ENCODE results near the gene UBE2G1. TPM values are rescaled to one million over a fixed set of nuclear protein-coding genes. Genes with fewer than 3 reads are reported as not detected.

UBE2G1 gene
- total RNA-seq, 3 donors from 2014 or later (not counting 1 experiment from before 2014, with no cell fraction given), result 58.2 to 76.4 (median 64.7) TPM

DNA sequence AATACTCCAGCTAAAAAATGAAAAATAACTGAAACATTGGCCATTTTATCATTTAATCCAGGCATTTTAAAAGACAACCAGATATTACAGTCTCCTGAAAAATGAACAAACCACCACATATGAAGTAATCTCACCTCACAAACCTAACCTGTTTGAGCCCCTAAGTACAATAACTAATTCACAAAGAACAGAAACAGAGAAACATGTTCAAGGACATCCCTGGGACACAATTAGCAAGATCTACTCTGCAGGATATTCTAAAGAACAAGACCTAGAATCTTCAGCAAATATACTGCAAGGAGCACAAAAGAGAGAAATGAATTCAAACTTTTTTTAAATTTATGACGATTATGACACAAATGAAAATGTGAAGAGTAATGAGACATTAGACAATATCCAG is 51.9 kb downstream of the UBE2G1 start:
- H3K27me3 Mint-ChIP-seq (ENCODE audit: low read depth in 2 of 2), result no peaks in the 10 kb centered on the region
- ATAC-seq (no peak), DNase-seq (no peak)
- intact Hi-C loops (cut with micrococcal nuclease), result no loop called here
- H3K36me3 Mint-ChIP-seq, result no peaks in the 10 kb centered on the region
- WGBS (ENCODE audit: insufficient coverage), result no CpG with 5 or more reads among the region's 1 CpG
- H3K27ac Mint-ChIP-seq, result no peak overlapping the region
- TF ChIP-seq CTCF (IDR thresholded peaks at IDR 0.05), result no peak
- no peaks in the 10 kb centered on the region for H3K9me3 ChIP-seq (ENCODE audit: control insufficient read depth, insufficient read depth, low read length)
- H3K9me3 Mint-ChIP-seq, result no peaks in the 10 kb centered on the region
- no peaks in the 10 kb centered on the region for H3K4me1 ChIP-seq (ENCODE audit: control insufficient read depth, insufficient read depth, low read length)
- no peak overlapping the region for H3K4me3 ChIP-seq (ENCODE audit: low read length)
- H3K27ac ChIP-seq (ENCODE audit: low read length), result no peak overlapping the region
- H3K36me3 ChIP-seq (ENCODE audit: control insufficient read depth, insufficient read depth, low read length), result no peaks in the 10 kb centered on the region
- H3K4me3 Mint-ChIP-seq, result no peak overlapping the region
- no peaks in the 10 kb centered on the region for H3K27me3 ChIP-seq (ENCODE audit: control insufficient read depth, insufficient read depth, low read length)
- H3K4me1 Mint-ChIP-seq, result peaks cover 67 to 79% of the 10 kb centered on the region in 2 donors

GRCh38 chr17:4314179-4314578 is 52.3 kb downstream of the UBE2G1 start:
- no peak for TF ChIP-seq CTCF (IDR thresholded peaks at IDR 0.05)
- peak overlapping the region; percentile 26 to 39 for H3K27ac Mint-ChIP-seq
- 100% methylated on average over 2 of the region's 3 CpGs for WGBS (ENCODE audit: insufficient coverage)
- Histone ChIP-seq H3K27ac (ENCODE audit: low read length) (no peak overlapping the region), H3K4me1 (ENCODE audit: control insufficient read depth, insufficient read depth, low read length) (no peaks in the 10 kb centered on the region), H3K9me3 (ENCODE audit: control insufficient read depth, insufficient read depth, low read length) (no peaks in the 10 kb centered on the region), H3K27me3 (ENCODE audit: control insufficient read depth, insufficient read depth, low read length) (no peaks in the 10 kb centered on the region), H3K4me3 (ENCODE audit: low read length) (no peak overlapping the region), H3K36me3 (ENCODE audit: control insufficient read depth, insufficient read depth, low read length) (no peaks in the 10 kb centered on the region)
- no peaks in the 10 kb centered on the region for H3K9me3 Mint-ChIP-seq
- H3K4me3 Mint-ChIP-seq, result no peak overlapping the region
- no peak for ATAC-seq
- DNase-seq, result no peak
- H3K4me1 Mint-ChIP-seq, result peaks cover 67 to 79% of the 10 kb centered on the region in 2 donors
- no peaks in the 10 kb centered on the region for H3K27me3 Mint-ChIP-seq (ENCODE audit: low read depth in 2 of 2)
- intact Hi-C loops (cut with micrococcal nuclease), result no loop called here
- H3K36me3 Mint-ChIP-seq, result no peaks in the 10 kb centered on the region

DNA sequence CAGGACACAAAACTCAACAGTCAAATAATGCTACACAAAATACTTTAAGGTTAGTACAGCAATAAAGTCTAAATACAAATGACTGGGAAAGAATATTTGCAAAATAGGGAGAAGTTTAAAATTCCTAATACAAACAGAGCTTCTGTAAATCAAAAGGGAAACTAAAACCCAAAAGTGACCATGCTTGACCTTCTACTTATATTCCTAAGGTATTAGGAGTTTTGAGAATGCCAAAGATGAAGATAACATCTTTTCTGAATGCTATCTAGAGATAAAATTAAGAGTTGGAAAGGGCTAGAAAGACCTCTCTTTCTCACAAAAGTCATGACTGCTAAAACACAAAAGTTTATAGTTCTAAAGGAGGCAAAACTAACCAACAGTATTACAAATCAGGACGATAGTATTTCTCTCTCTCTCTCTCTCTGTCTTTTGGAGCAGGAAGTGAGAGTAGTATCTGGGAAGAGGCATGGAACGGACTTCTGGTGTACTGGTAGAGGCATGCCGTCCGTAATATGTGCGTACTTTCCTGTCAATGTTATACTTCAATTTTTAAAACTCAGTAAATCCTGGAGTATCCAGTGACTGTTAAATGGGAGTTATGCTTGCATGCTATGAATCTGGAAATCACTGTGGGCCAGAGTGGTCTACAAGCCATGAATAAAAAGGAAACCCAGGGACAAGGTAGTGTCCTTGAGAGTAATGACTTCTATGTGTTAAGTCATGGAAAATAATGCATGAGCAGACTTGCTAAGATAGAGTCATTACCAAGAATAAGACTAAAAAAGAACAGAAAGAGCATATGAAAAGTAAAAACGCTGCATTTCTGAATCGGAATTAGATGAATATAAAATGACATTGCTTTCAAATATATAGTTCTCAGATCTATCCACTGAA is 53.0 kb downstream of the UBE2G1 start:
- Mint-ChIP-seq H3K4me3 (no peak overlapping the region), H3K36me3 (no peaks in the 10 kb centered on the region), H3K4me1 (peaks cover 66 to 77% of the 10 kb centered on the region in 2 donors), H3K27ac (peak overlapping the region; percentile 26 to 72), H3K27me3 (ENCODE audit: low read depth in 2 of 2) (no peaks in the 10 kb centered on the region), H3K9me3 (no peaks in the 10 kb centered on the region)
- TF ChIP-seq CTCF (IDR thresholded peaks at IDR 0.05), result no peak
- H3K4me1 ChIP-seq (ENCODE audit: control insufficient read depth, insufficient read depth, low read length), result peaks cover 4% of the 10 kb centered on the region
- intact Hi-C loops (cut with micrococcal nuclease), result no loop called here
- no peak overlapping the region for H3K27ac ChIP-seq (ENCODE audit: low read length)
- DNase-seq (no peak), ATAC-seq (no peak)
- H3K4me3 ChIP-seq (ENCODE audit: low read length), result no peak overlapping the region
- H3K27me3 ChIP-seq (ENCODE audit: control insufficient read depth, insufficient read depth, low read length), result no peaks in the 10 kb centered on the region
- no peaks in the 10 kb centered on the region for H3K36me3 ChIP-seq (ENCODE audit: control insufficient read depth, insufficient read depth, low read length)
- H3K9me3 ChIP-seq (ENCODE audit: control insufficient read depth, insufficient read depth, low read length), result no peaks in the 10 kb centered on the region
- WGBS (ENCODE audit: insufficient coverage), result no CpG with 5 or more reads among the region's 7 CpGs

All from natural killer cell (primary cell).